DND-41 (cell line): ENCODE data around the gene ARSH.

Experiments
- ATAC-seq: fragments of 200-7000 bp; cut with Tn5 transposase; 3 replicates; pipeline ENCODE4 v1.9.1; 2021; ENCODE audit warnings: low read depth; ENCODE audit not compliant: insufficient read depth
- DNase-seq: peaks from one replicate; pipeline ENCODE4 v3.0.0-alpha.2; 2020
- H2AFZ ChIP-seq: 2 replicates; pipeline ENCODE4 v1.6.0; 2012; ENCODE audit warnings: low read depth, low read length
- H3K27ac ChIP-seq: 2 replicates; pipeline ENCODE4 v1.5.1; 2012; ENCODE audit warnings: low read length, inconsistent platforms
- H3K27me3 ChIP-seq: fragments of 200-600 bp; sonication (generic); 2 replicates; pipeline ENCODE4 v1.6.0; 2012; ENCODE audit warnings: low read length, mild to moderate bottlenecking, inconsistent platforms; ENCODE audit not compliant: insufficient read depth, poor library complexity
- H3K36me3 ChIP-seq: 2 replicates; pipeline ENCODE4 v1.5.1; 2012; ENCODE audit warnings: low read length, inconsistent platforms; ENCODE audit not compliant: insufficient read depth
- H3K4me1 ChIP-seq: 2 replicates; pipeline ENCODE4 v1.5.1; 2012; ENCODE audit warnings: mild to moderate bottlenecking, low read length; ENCODE audit not compliant: insufficient read depth
- H3K4me2 ChIP-seq: 2 replicates; pipeline ENCODE4 v1.6.0; 2012; ENCODE audit warnings: mild to moderate bottlenecking, moderate library complexity, low read length, inconsistent platforms; ENCODE audit not compliant: insufficient read depth
- H3K4me3 ChIP-seq, 2 experiments: fragments of 200-600 bp in 1 of 2; shearing (Covaris generic) in 1 of 2; 2 replicates each; pipeline ENCODE4 v1.5.1; 2012 to 2016; ENCODE audit warnings: inconsistent platforms in 2 of 2, low read length in 2 of 2, mild to moderate bottlenecking in 2 of 2, low read depth in 1 of 2, moderate library complexity in 1 of 2
- H3K79me2 ChIP-seq: 2 replicates; pipeline ENCODE4 v1.6.0; 2012; ENCODE audit warnings: low read length, inconsistent platforms; ENCODE audit not compliant: insufficient read depth
- H3K9ac ChIP-seq: 2 replicates; pipeline ENCODE4 v1.6.0; 2012; ENCODE audit warnings: low read depth, mild to moderate bottlenecking, inconsistent platforms, low read length, moderate library complexity
- H3K9me3 ChIP-seq: 2 replicates; pipeline ENCODE4 v1.5.1; 2012; ENCODE audit warnings: low read length, moderate library complexity, mild to moderate bottlenecking, inconsistent platforms; ENCODE audit not compliant: insufficient read depth, severe bottlenecking
- H4K20me1 ChIP-seq: 2 replicates; pipeline ENCODE4 v1.6.0; 2012; ENCODE audit warnings: low read length; ENCODE audit not compliant: insufficient read depth
- CTCF ChIP-seq: IDR thresholded peaks from 2 replicates; pipeline ENCODE4 v1.5.1; 2012; ENCODE audit warnings: borderline replicate concordance, low read length, moderate library complexity, mild to moderate bottlenecking; ENCODE audit not compliant: poor library complexity, severe bottlenecking; ENCODE audit errors: extremely low read depth
- EZH2 ChIP-seq: IDR thresholded peaks from 3 replicates; pipeline ENCODE4 v1.6.1; 2012; ENCODE audit warnings: borderline replicate concordance, low read depth, mild to moderate bottlenecking, moderate library complexity, low read length, inconsistent platforms; ENCODE audit not compliant: severe bottlenecking

ARSH gene

GRCh38 chrX:3037218-3037617 lies 30.9 kb downstream of the ARSH start:
- no peaks in the 10 kb centered on the region for H3K79me2 ChIP-seq
- H3K4me2 ChIP-seq: no peak overlapping the region
- H3K9ac ChIP-seq: no peak overlapping the region
- H3K27me3 ChIP-seq: no peaks in the 10 kb centered on the region
- no peaks in the 10 kb centered on the region for H3K9me3 ChIP-seq
- H3K4me1 ChIP-seq: no peaks in the 10 kb centered on the region
- TF ChIP-seq EZH2: no peak
- TF ChIP-seq CTCF: no peak
- no peak overlapping the region for H3K4me3 ChIP-seq
- DNase-seq (no peak), ATAC-seq (no peak)
- H2AFZ ChIP-seq: no peak overlapping the region
- H4K20me1 ChIP-seq: no peaks in the 10 kb centered on the region
- no peak overlapping the region for H3K27ac ChIP-seq
- H3K36me3 ChIP-seq: no peaks in the 10 kb centered on the region

GRCh38 chrX:3044196-3044595 lies 37.9 kb downstream of the ARSH start:
- Histone ChIP-seq H3K4me1 (0 out of 2 replicates have a peak, but pooled peaks cover 4% of the 10 kb centered on the region), H2AFZ (no peak overlapping the region), H3K9me3 (no peaks in the 10 kb centered on the region), H3K36me3 (no peaks in the 10 kb centered on the region), H3K27me3 (no peaks in the 10 kb centered on the region), H3K79me2 (no peaks in the 10 kb centered on the region), H3K27ac (no peak overlapping the region), H3K4me2 (no peak overlapping the region), H3K9ac (no peak overlapping the region), H3K4me3 (no peak overlapping the region), H4K20me1 (no peaks in the 10 kb centered on the region)
- ATAC-seq (no peak), DNase-seq (no peak)
- no peak for TF ChIP-seq CTCF
- no peak for TF ChIP-seq EZH2

GRCh38 chrX:3044671-3045070 lies 38.3 kb downstream of the ARSH start:
- DNase-seq (no peak), ATAC-seq (no peak)
- no peak overlapping the region for H3K9ac ChIP-seq
- H2AFZ ChIP-seq: no peak overlapping the region
- no peak overlapping the region for H3K4me3 ChIP-seq
- no peak overlapping the region for H3K27ac ChIP-seq
- no peaks in the 10 kb centered on the region for H3K36me3 ChIP-seq
- H3K4me2 ChIP-seq: no peak overlapping the region
- no peaks in the 10 kb centered on the region for H3K79me2 ChIP-seq
- H4K20me1 ChIP-seq: no peaks in the 10 kb centered on the region
- H3K27me3 ChIP-seq: no peaks in the 10 kb centered on the region
- 0 out of 2 replicates have a peak, but pooled peaks cover 4% of the 10 kb centered on the region for H3K4me1 ChIP-seq
- TF ChIP-seq CTCF (no peak), EZH2 (no peak)
- no peaks in the 10 kb centered on the region for H3K9me3 ChIP-seq
